Activated CD4-positive, alpha-beta T cell treated with anti-CD3 and anti-CD28 coated beads, Interleukin-2, amount 10 ng/mL, durations not matched to agents 24 days and 14 days (primary cell): Measurements from ENCODE around the gene SEMA4C. TPM values are rescaled to one million over a fixed set of nuclear protein-coding genes. Genes with fewer than 3 reads are reported as not detected.

Source experiments
- DNase-seq: peaks from one replicate; pipeline ENCODE4 v3.0.0; 2022
- H3K27ac Mint-ChIP-seq: one replicate; pipeline ENCODE4 v1.8.0; 2022; ENCODE audit warnings: mild to moderate bottlenecking, mixed read lengths
- H3K27me3 Mint-ChIP-seq: one replicate; pipeline ENCODE4 v1.8.0; 2022; ENCODE audit warnings: mixed read lengths
- H3K36me3 Mint-ChIP-seq: one replicate; pipeline ENCODE4 v1.8.0; 2022; ENCODE audit warnings: low read depth, mild to moderate bottlenecking, mixed read lengths
- H3K4me1 Mint-ChIP-seq: one replicate; pipeline ENCODE4 v1.8.0; 2021; ENCODE audit warnings: mixed read lengths
- H3K4me3 Mint-ChIP-seq: one replicate; pipeline ENCODE4 v1.8.0; 2022; ENCODE audit warnings: mild to moderate bottlenecking, moderate library complexity, mixed read lengths
- H3K9me3 Mint-ChIP-seq: one replicate; pipeline ENCODE4 v1.8.0; 2021; ENCODE audit warnings: mixed read lengths
- intact Hi-C: fragments of 100-400 bp; cut with micrococcal nuclease; formaldehyde crosslinking; loops from one replicate; pipeline ENCODE4 v1.15.1; 2023
- total RNA-seq: library from RNA; stranded (reverse); gene quantifications from 2 replicates; pipeline ENCODE4 v1.2.3, GENCODE V29; 2022

SEMA4C gene
- total RNA-seq, 1 donor from 2014 or later: 26.1 TPM

- Mint-ChIP-seq H3K4me1 (peaks cover 2% of the 10 kb centered on the region), H3K27me3 (no peaks in the 10 kb centered on the region), H3K9me3 (no peaks in the 10 kb centered on the region), H3K36me3 (peaks cover 49% of the 10 kb centered on the region), H3K4me3 (no peak overlapping the region), H3K27ac (no peak overlapping the region)
- DNase-seq: no peak
- intact Hi-C loops: no loop called here
Measured at GRCh38 chr2:96828436-96828835, 41.4 kb downstream of the SEMA4C start.

- Mint-ChIP-seq H3K27me3 (no peaks in the 10 kb centered on the region), H3K4me3 (no peak overlapping the region), H3K27ac (no peak overlapping the region), H3K36me3 (peaks cover 43% of the 10 kb centered on the region), H3K4me1 (peaks cover 2% of the 10 kb centered on the region), H3K9me3 (no peaks in the 10 kb centered on the region)
- intact Hi-C loops: no loop called here
- no peak for DNase-seq
Measured at GRCh38 chr2:96826546-96827278, 43.2 kb downstream of the SEMA4C start.

- H3K9me3 Mint-ChIP-seq: no peaks in the 10 kb centered on the region
- no peaks in the 10 kb centered on the region for H3K27me3 Mint-ChIP-seq
- no peak overlapping the region for H3K27ac Mint-ChIP-seq
- H3K36me3 Mint-ChIP-seq: peaks cover 39% of the 10 kb centered on the region
- intact Hi-C loops: no loop called here
- no peak for DNase-seq
- no peak overlapping the region for H3K4me3 Mint-ChIP-seq
- H3K4me1 Mint-ChIP-seq: peaks cover 15% of the 10 kb centered on the region
Measured at GRCh38 chr2:96825057-96825456, 44.8 kb downstream of the SEMA4C start.

GRCh38 chr2:96824079-96824870 is 45.6 kb downstream of the SEMA4C start:
- Mint-ChIP-seq H3K36me3 (peaks cover 39% of the 10 kb centered on the region), H3K27ac (no peak overlapping the region), H3K9me3 (no peaks in the 10 kb centered on the region), H3K4me1 (peaks cover 21% of the 10 kb centered on the region), H3K27me3 (no peaks in the 10 kb centered on the region), H3K4me3 (no peak overlapping the region)
- intact Hi-C loops: no loop called here
- DNase-seq: no peak

GRCh38 chr2:96823198-96823597 is 46.7 kb downstream of the SEMA4C start:
- DNase-seq: no peak
- peaks cover 37% of the 10 kb centered on the region for H3K36me3 Mint-ChIP-seq
- H3K27ac Mint-ChIP-seq: no peak overlapping the region
- H3K9me3 Mint-ChIP-seq: no peaks in the 10 kb centered on the region
- H3K4me3 Mint-ChIP-seq: no peak overlapping the region
- H3K27me3 Mint-ChIP-seq: no peaks in the 10 kb centered on the region
- peaks cover 31% of the 10 kb centered on the region for H3K4me1 Mint-ChIP-seq
- intact Hi-C loops: no loop called here

- intact Hi-C loops: no loop called here
- Mint-ChIP-seq H3K27me3 (no peaks in the 10 kb centered on the region), H3K36me3 (peaks cover 35% of the 10 kb centered on the region), H3K27ac (no peak overlapping the region), H3K4me1 (peaks cover 36% of the 10 kb centered on the region), H3K4me3 (no peak overlapping the region), H3K9me3 (no peaks in the 10 kb centered on the region)
- DNase-seq: no peak
Measured at GRCh38 chr2:96822786-96823185, 47.1 kb downstream of the SEMA4C start.

- Mint-ChIP-seq H3K9me3 (no peaks in the 10 kb centered on the region), H3K4me3 (no peak overlapping the region), H3K36me3 (peaks cover 36% of the 10 kb centered on the region), H3K27me3 (no peaks in the 10 kb centered on the region), H3K27ac (no peak overlapping the region), H3K4me1 (peaks cover 41% of the 10 kb centered on the region)
- intact Hi-C loops: no loop called here
- no peak for DNase-seq
Measured at GRCh38 chr2:96821113-96821675, 48.7 kb downstream of the SEMA4C start.

- H3K4me1 Mint-ChIP-seq: peaks cover 46% of the 10 kb centered on the region
- DNase-seq: no peak
- H3K36me3 Mint-ChIP-seq: peaks cover 31% of the 10 kb centered on the region
- H3K4me3 Mint-ChIP-seq: peak overlapping the region; percentile 3
- no peaks in the 10 kb centered on the region for H3K27me3 Mint-ChIP-seq
- no peaks in the 10 kb centered on the region for H3K9me3 Mint-ChIP-seq
- no peak overlapping the region for H3K27ac Mint-ChIP-seq
- intact Hi-C loops: loop anchor here (5.0 kb wide), 3 partner anchors 183 to 553 kb away; partner anchors contain the start of genes ARID5A, CIAO1, KANSL3 and TMEM127
Measured at GRCh38 chr2:96819876-96820511, 49.9 kb downstream of the SEMA4C start.

- H3K36me3 Mint-ChIP-seq: peaks cover 31% of the 10 kb centered on the region
- H3K4me3 Mint-ChIP-seq: peak overlapping the region; percentile 85
- H3K27me3 Mint-ChIP-seq: no peaks in the 10 kb centered on the region
- DNase-seq: no peak
- no peaks in the 10 kb centered on the region for H3K9me3 Mint-ChIP-seq
- peaks cover 48% of the 10 kb centered on the region for H3K4me1 Mint-ChIP-seq
- intact Hi-C loops: loop anchor here (5.0 kb wide), 3 partner anchors 182 to 552 kb away; partner anchors contain the start of genes ARID5A, CIAO1, KANSL3 and TMEM127
- H3K27ac Mint-ChIP-seq: no peak overlapping the region
Measured at GRCh38 chr2:96819128-96819875, 50.6 kb downstream of the SEMA4C start.

GRCh38 chr2:96817882-96818281 is 52.0 kb downstream of the SEMA4C start:
- Mint-ChIP-seq H3K36me3 (peaks cover 34% of the 10 kb centered on the region), H3K27me3 (no peaks in the 10 kb centered on the region), H3K4me3 (peak overlapping the region; percentile 85), H3K9me3 (no peaks in the 10 kb centered on the region), H3K4me1 (peaks cover 49% of the 10 kb centered on the region), H3K27ac (peak overlapping the region; percentile 72)
- intact Hi-C loops: loop anchor here (5.0 kb wide), 3 partner anchors 181 to 551 kb away; partner anchors contain the start of genes ARID5A, CIAO1, KANSL3 and TMEM127
- DNase-seq: no peak

GRCh38 chr2:96816836-96817702 is 52.8 kb downstream of the SEMA4C start:
- Mint-ChIP-seq H3K36me3 (peaks cover 35% of the 10 kb centered on the region), H3K27me3 (no peaks in the 10 kb centered on the region), H3K4me3 (peak overlapping the region; percentile 85), H3K27ac (peak overlapping the region; percentile 66), H3K4me1 (peaks cover 53% of the 10 kb centered on the region), H3K9me3 (no peaks in the 10 kb centered on the region)
- intact Hi-C loops: loop anchor here (1.0 to 5.0 kb wide), 7 partner anchors 41 to 550 kb away; partner anchors contain the start of genes ANKRD39, ARID5A, CIAO1 and CNNM4
- no peak for DNase-seq

GRCh38 chr2:96816127-96816835 is 53.6 kb downstream of the SEMA4C start, which contains the start of gene CNNM3:
Gene CNNM3, plus strand, starts transcription at chr2:96816268. Its CDS starts 10 bp downstream, at chr2:96816278.
- Mint-ChIP-seq H3K4me1 (peaks cover 50% of the 10 kb centered on the region), H3K4me3 (peak within 1 kb of the TSS; percentile 91), H3K9me3 (no peaks in the 10 kb centered on the region), H3K36me3 (peaks cover 35% of the 10 kb centered on the region), H3K27me3 (no peaks in the 10 kb centered on the region), H3K27ac (peak within 1 kb of the TSS; percentile 86)
- intact Hi-C loops: loop anchor here (1.0 to 5.0 kb wide), 7 partner anchors 42 to 549 kb away; partner anchors contain the start of genes ANKRD39, ARID5A, CIAO1 and CNNM4
- peak; percentile 99 for DNase-seq
